Stimulated activated CD8-positive, alpha-beta memory T cell treated with anti-CD3 and anti-CD28 coated beads, Interleukin-4, amount 100 ng/mL, for 1 hour (primary cell): ENCODE measurements around the gene IPO13.
A peak's percentile ranks its signal among the peaks of the same experiment; 100 is the strongest.

ENCODE experiments used
- DNase-seq, 2 donors: peaks; one replicate each; pipeline ENCODE4 v3.0.0-alpha.2; 2020; ENCODE audit warnings: low read depth in 2 of 2, low spot score in 1 of 2

Gene IPO13

GRCh38 chr1:43930168-43930948 lies 16.4 kb upstream of the IPO13 start:
- DNase-seq: no peak

GRCh38 chr1:43930949-43931275 lies 15.8 kb upstream of the IPO13 start:
- no peak for DNase-seq

- no peak for DNase-seq
Measured at GRCh38 chr1:43931711-43932660, 14.8 kb upstream of the IPO13 start.

GRCh38 chr1:43932786-43933385 lies 13.9 kb upstream of the IPO13 start:
- DNase-seq: no peak

GRCh38 chr1:43933386-43934100 lies 13.2 kb upstream of the IPO13 start, which contains the start of gene ARTN:
Gene ARTN (plus strand): TSS chr1:43933801. CDS start chr1:43935657, 1,856 bp downstream.
- no peak for DNase-seq

- peak in 1 of 2 donors; percentile 27 for DNase-seq
Measured at GRCh38 chr1:43934101-43934985, 12.4 kb upstream of the IPO13 start.

GRCh38 chr1:43934986-43935324 lies 11.8 kb upstream of the IPO13 start:
- no peak for DNase-seq

- DNase-seq: no peak
Measured at GRCh38 chr1:43935711-43936427, 10.9 kb upstream of the IPO13 start.

- DNase-seq: no peak
Measured at GRCh38 chr1:43936431-43937151, 10.2 kb upstream of the IPO13 start.

GRCh38 chr1:43937179-43937865 lies 9.4 kb upstream of the IPO13 start:
- DNase-seq: no peak

- no peak for DNase-seq
Measured at GRCh38 chr1:43938383-43938782, 8.4 kb upstream of the IPO13 start.

GRCh38 chr1:43938892-43939587 lies 7.7 kb upstream of the IPO13 start:
- DNase-seq: no peak

- DNase-seq: no peak
Measured at GRCh38 chr1:43942411-43942810, 4.3 kb upstream of the IPO13 start.

GRCh38 chr1:43944860-43945259 lies 1.9 kb upstream of the IPO13 start:
- DNase-seq: no peak

GRCh38 chr1:43945674-43946235 lies 995 bp upstream of the IPO13 start:
- DNase-seq: no peak

GRCh38 chr1:43947061-43947873 lies 517 bp downstream of the IPO13 start:
- no peak for DNase-seq
